Colonic mucosa (tissue), 4 donors: ENCODE data around the gene GALK1. TPM values are rescaled to one million over a fixed set of nuclear protein-coding genes. Genes with fewer than 3 reads are reported as not detected.

Experiments used
- DNase-seq: peaks from one replicate; pipeline ENCODE4 v3.0.0-alpha.2; 2020
- H3K27ac ChIP-seq: fragments of 200-600 bp; one replicate; pipeline ENCODE4 v1.8.0; 2021
- H3K27me3 ChIP-seq: fragments of 200-600 bp; one replicate; pipeline ENCODE4 v1.8.0; 2021
- H3K36me3 ChIP-seq: fragments of 200-600 bp; one replicate; pipeline ENCODE4 v1.8.0; 2021
- H3K4me1 ChIP-seq: fragments of 200-600 bp; one replicate; pipeline ENCODE4 v1.8.0; 2021; ENCODE audit warnings: mild to moderate bottlenecking
- H3K4me3 ChIP-seq: fragments of 200-600 bp; one replicate; pipeline ENCODE4 v1.8.0; 2021
- H3K9ac ChIP-seq, 2 donors: one replicate each; pipeline ENCODE4 v1.7.0; 2013; ENCODE audit warnings: control low read depth in 2 of 2, low read depth in 2 of 2, low read length in 2 of 2
- H3K9me3 ChIP-seq: fragments of 200-600 bp; one replicate; pipeline ENCODE4 v1.8.0; 2021
- CTCF ChIP-seq: fragments of 200-600 bp; IDR thresholded peaks from one replicate; pipeline ENCODE4 v1.8.0; 2022; ENCODE audit warnings: antibody characterized with exemption, mild to moderate bottlenecking
- intact Hi-C: fragments of 100-400 bp; cut with DNase I; formaldehyde crosslinking; loops from one replicate; pipeline ENCODE4 v1.14.1; 2022
- total RNA-seq, 2 donors: library from RNA; stranded (reverse); fragmentation: NEBNext Ultra II Directional in 1 of 2; extraction: Animal tissue kit (Norgen Biotek cat#: 25700) in 1 of 2; gene quantifications; one replicate each; pipeline ENCODE4 v1.2.1, GENCODE V29; 2021
- donor health status: healthy.
- donor health status: DM: no; HTN: no; CAD: no.
- donor health status: DM: no; HTN: no; CAD: no.

The GALK1 gene
- total RNA-seq, 2 donors from 2014 or later: 21.3 to 23.6 TPM

GRCh38 chr17:75754378-75755204 is 10.4 kb downstream of the GALK1 start:
- H3K36me3 ChIP-seq: peaks cover 35% of the 10 kb centered on the region
- H3K4me1 ChIP-seq: no peaks in the 10 kb centered on the region
- H3K27me3 ChIP-seq: no peaks in the 10 kb centered on the region
- intact Hi-C loops: no loop called here
- TF ChIP-seq CTCF: no peak
- no peak overlapping the region for H3K4me3 ChIP-seq
- DNase-seq: no peak
- H3K9me3 ChIP-seq: no peaks in the 10 kb centered on the region
- no peak overlapping the region for H3K9ac ChIP-seq
- no peak overlapping the region for H3K27ac ChIP-seq

- intact Hi-C loops: no loop called here
- peak; percentile 48 for DNase-seq
- Histone ChIP-seq H3K27ac (no peak overlapping the region), H3K36me3 (peaks cover 35% of the 10 kb centered on the region), H3K9ac (peak overlapping the region in 1 of 2 donors; percentile 53), H3K4me1 (no peaks in the 10 kb centered on the region), H3K4me3 (peak overlapping the region; percentile 32), H3K9me3 (no peaks in the 10 kb centered on the region), H3K27me3 (no peaks in the 10 kb centered on the region)
- no peak for TF ChIP-seq CTCF
Observed at GRCh38 chr17:75753514-75754377, 11.2 kb downstream of the GALK1 start.

- intact Hi-C loops: no loop called here
- no peak for TF ChIP-seq CTCF
- H3K4me3 ChIP-seq: peak overlapping the region; percentile 32
- no peak for DNase-seq
- H3K27me3 ChIP-seq: no peaks in the 10 kb centered on the region
- H3K27ac ChIP-seq: no peak overlapping the region
- no peaks in the 10 kb centered on the region for H3K9me3 ChIP-seq
- H3K36me3 ChIP-seq: peaks cover 30% of the 10 kb centered on the region
- H3K4me1 ChIP-seq: no peaks in the 10 kb centered on the region
- H3K9ac ChIP-seq: peak overlapping the region in 1 of 2 donors; percentile 53
Observed at GRCh38 chr17:75752802-75753513, 12.0 kb downstream of the GALK1 start.

GRCh38 chr17:75752405-75752709 is 12.6 kb downstream of the GALK1 start:
- intact Hi-C loops: no loop called here
- peaks cover 26% of the 10 kb centered on the region for H3K36me3 ChIP-seq
- H3K9me3 ChIP-seq: no peaks in the 10 kb centered on the region
- no peak overlapping the region for H3K27ac ChIP-seq
- H3K9ac ChIP-seq: no peak overlapping the region
- no peak overlapping the region for H3K4me3 ChIP-seq
- H3K4me1 ChIP-seq: no peaks in the 10 kb centered on the region
- no peak for DNase-seq
- H3K27me3 ChIP-seq: no peaks in the 10 kb centered on the region
- TF ChIP-seq CTCF: no peak

- H3K9ac ChIP-seq: no peak overlapping the region
- no peaks in the 10 kb centered on the region for H3K4me1 ChIP-seq
- no peak overlapping the region for H3K4me3 ChIP-seq
- intact Hi-C loops: no loop called here
- no peaks in the 10 kb centered on the region for H3K9me3 ChIP-seq
- no peak overlapping the region for H3K27ac ChIP-seq
- H3K36me3 ChIP-seq: peaks cover 26% of the 10 kb centered on the region
- DNase-seq: no peak
- TF ChIP-seq CTCF: no peak
- H3K27me3 ChIP-seq: no peaks in the 10 kb centered on the region
Observed at GRCh38 chr17:75751676-75752404, 13.2 kb downstream of the GALK1 start.
